Measurements from ENCODE around the gene OR56B4. TPM values are rescaled to one million over a fixed set of nuclear protein-coding genes. Genes with fewer than 3 reads are reported as not detected.

The OR56B4 gene
- total RNA-seq, 6 experiments from 2014 or later: not detected

GRCh38 chr11:6156628-6157359 lies 49.3 kb downstream of the OR56B4 start:
- no peaks in the 10 kb centered on the region for H3K4me1 ChIP-seq
- no peaks in the 10 kb centered on the region for H3K27me3 ChIP-seq
- H3K4me3 ChIP-seq: no peak overlapping the region
- no peak for ATAC-seq
- no peak for DNase-seq
- TF ChIP-seq POLR2A (IDR thresholded peaks at IDR 0.05): no peak
- no peak for TF ChIP-seq CTCF (IDR thresholded peaks at IDR 0.05)
- no peaks in the 10 kb centered on the region for H3K9me3 ChIP-seq
- no peak overlapping the region for H3K27ac ChIP-seq
- H3K36me3 ChIP-seq: no peaks in the 10 kb centered on the region
- WGBS (ENCODE audit: insufficient coverage, low coverage, low lambda C conversion rate, missing lambda C conversion rate): 77% methylated on average over 4 of the region's 7 CpGs
- intact Hi-C loops (cut with DNase I): no loop called here

Other genes starting within 250 kb of the OR56B4 start
- gene OR52E8, start 250.0 kb upstream of the OR56B4 start, total RNA-seq: not detected
- gene OR52E4, start 227.1 kb upstream of the OR56B4 start, total RNA-seq: not detected
- not detected for gene OR52E5, start 214.5 kb upstream of the OR56B4 start, total RNA-seq
- not detected for gene OR56A3, start 165.4 kb upstream of the OR56B4 start, total RNA-seq
- gene OR56A5, start 139.2 kb upstream of the OR56B4 start, total RNA-seq: not detected
- not detected for gene OR52L1, start 120.7 kb upstream of the OR56B4 start, total RNA-seq
- gene OR56A4, start 100.7 kb upstream of the OR56B4 start, total RNA-seq: under 1 TPM in 1 of 6 experiments, not detected in 5; 0.04 TPM
- gene OR56A1, start 76.9 kb upstream of the OR56B4 start, total RNA-seq: not detected
- under 1 TPM in 1 of 6 experiments, not detected in 5; 0.20 TPM for gene OR52B2, start 62.6 kb downstream of the OR56B4 start, total RNA-seq
- gene OR52W1, start 91.5 kb downstream of the OR56B4 start, total RNA-seq: not detected
- gene C11orf42, start 97.9 kb downstream of the OR56B4 start, total RNA-seq: not detected
- gene FHIP1B, start 127.0 kb downstream of the OR56B4 start, total RNA-seq: 10 to 100 TPM; 20.3 to 37.5 (median 27.8) TPM
- under 1 TPM in 1 of 6 experiments, not detected in 5; 0.25 TPM for gene CNGA4, start 131.4 kb downstream of the OR56B4 start, total RNA-seq
- not detected for gene CCKBR, start 152.2 kb downstream of the OR56B4 start, total RNA-seq
- 10 to 100 TPM in 1 of 6 experiments, 1 to 10 TPM in 5; 2.6 to 11.2 (median 4.1) TPM for gene CAVIN3, start 212.8 kb downstream of the OR56B4 start, total RNA-seq